SK-N-SH treated with all-trans-retinoic acid at 6 μM for 48 hours (cell line): ENCODE measurements around the gene LRRC66.

Experiments
- ATAC-seq: fragments of 200-7000 bp; cut with Tn5 transposase; 3 replicates; pipeline ENCODE4 v1.9.1; 2020; ENCODE audit warnings: mild to moderate bottlenecking, moderate library complexity
- ARNTL ChIP-seq: fragments of 450-650 bp; formaldehyde crosslinking; IDR thresholded peaks from 2 replicates; pipeline ENCODE4 v1.5.0; 2020; ENCODE audit warnings: low read depth, mild to moderate bottlenecking, moderate library complexity, borderline replicate concordance
- BACH2 ChIP-seq: fragments of 250-450 bp; sonication (Bioruptor Pico); IDR thresholded peaks from 2 replicates; pipeline ENCODE4 v1.9.0; 2021; ENCODE audit warnings: mild to moderate bottlenecking, borderline replicate concordance
- CSDC2 ChIP-seq: fragments of 250-450 bp; sonication (Bioruptor Pico); IDR thresholded peaks from 2 replicates; pipeline ENCODE4 v1.5.0; 2020; ENCODE audit warnings: mild to moderate bottlenecking, moderate library complexity
- CSRNP3 ChIP-seq: fragments of 250-450 bp; sonication (Bioruptor Pico); IDR thresholded peaks from 2 replicates; pipeline ENCODE4 v1.5.1; 2021; ENCODE audit warnings: mild to moderate bottlenecking, moderate library complexity
- ISL1 ChIP-seq: fragments of 250-450 bp; sonication (Bioruptor Pico); IDR thresholded peaks from 2 replicates; pipeline ENCODE4 v2.1.2; 2022; ENCODE audit warnings: mild to moderate bottlenecking, moderate library complexity
- OSR1 ChIP-seq: fragments of 250-450 bp; sonication (Bioruptor Pico); IDR thresholded peaks from 2 replicates; pipeline ENCODE4 v1.8.0; 2022; ENCODE audit warnings: moderate library complexity, mild to moderate bottlenecking, inconsistent platforms
- POU6F1 ChIP-seq: fragments of 250-450 bp; sonication (Bioruptor Pico); IDR thresholded peaks from 2 replicates; pipeline ENCODE4 v1.8.0; 2021; ENCODE audit warnings: low read depth, mild to moderate bottlenecking, moderate library complexity, borderline replicate concordance
- PPARA ChIP-seq: fragments of 250-450 bp; sonication (Bioruptor Pico); IDR thresholded peaks from 2 replicates; pipeline ENCODE4 v1.5.0; 2020; ENCODE audit warnings: mild to moderate bottlenecking, borderline replicate concordance
- RARB ChIP-seq: fragments of 250-450 bp; sonication (Bioruptor Pico); IDR thresholded peaks from 2 replicates; pipeline ENCODE4 v1.8.0; 2021; ENCODE audit warnings: mild to moderate bottlenecking, moderate library complexity
- SNAI2 ChIP-seq: fragments of 250-450 bp; sonication (Bioruptor Pico); IDR thresholded peaks from 2 replicates; pipeline ENCODE4 v1.5.0; 2020; ENCODE audit warnings: mild to moderate bottlenecking, moderate library complexity
- TCF4 ChIP-seq: fragments of 250-450 bp; sonication (Bioruptor Pico); IDR thresholded peaks from 2 replicates; pipeline ENCODE4 v1.8.0; 2021; ENCODE audit warnings: mild to moderate bottlenecking, moderate library complexity, borderline replicate concordance
- TOX ChIP-seq: fragments of 250-450 bp; sonication (Bioruptor Pico); IDR thresholded peaks from 2 replicates; pipeline ENCODE4 v1.8.0; 2021; ENCODE audit warnings: mild to moderate bottlenecking, moderate library complexity, borderline replicate concordance
- TSHZ2 ChIP-seq: fragments of 250-450 bp; sonication (Bioruptor Pico); IDR thresholded peaks from 2 replicates; pipeline ENCODE4 v1.5.0; 2020; ENCODE audit warnings: mild to moderate bottlenecking, moderate library complexity
- ZFP3 ChIP-seq: fragments of 250-450 bp; sonication (Bioruptor Pico); IDR thresholded peaks from 2 replicates; pipeline ENCODE4 v1.5.0; 2020; ENCODE audit warnings: mild to moderate bottlenecking, moderate library complexity
- ZFP30 ChIP-seq: fragments of 450-650 bp; formaldehyde crosslinking; IDR thresholded peaks from 2 replicates; pipeline ENCODE4 v1.5.0; 2022; ENCODE audit warnings: mild to moderate bottlenecking, moderate library complexity
- ZNF565 ChIP-seq: fragments of 450-650 bp; formaldehyde crosslinking; conservative IDR thresholded peaks from 2 replicates; pipeline ENCODE4 v1.5.0; 2020; ENCODE audit warnings: low read depth, mild to moderate bottlenecking, moderate library complexity
- ZNF70 ChIP-seq: fragments of 450-650 bp; formaldehyde crosslinking; IDR thresholded peaks from 2 replicates; pipeline ENCODE4 v1.5.0; 2020; ENCODE audit warnings: mild to moderate bottlenecking, moderate library complexity
- ZNF8 ChIP-seq: fragments of 450-650 bp; formaldehyde crosslinking; IDR thresholded peaks from 2 replicates; pipeline ENCODE4 v1.5.0; 2020; ENCODE audit warnings: mild to moderate bottlenecking, moderate library complexity
- TF ChIP-seq, protein P1 (sequence below): fragments of 250-450 bp; sonication (Bioruptor Pico); IDR thresholded peaks from 2 replicates; pipeline ENCODE4 v1.8.0; 2020; ENCODE audit warnings: mild to moderate bottlenecking, moderate library complexity, borderline replicate concordance

The LRRC66 gene

GRCh38 chr4:52010986-52011385 is 9.2 kb downstream of the LRRC66 start (continued):
- TF ChIP-seq TSHZ2 (no peak), ZNF8 (no peak)

- TF ChIP-seq POU6F1 (CRISPR knock-in tag) (no peak), ZFP3 (CRISPR knock-in tag) (no peak), ARNTL (CRISPR knock-in tag) (no peak), ISL1 (CRISPR knock-in tag) (no peak), ZNF565 (CRISPR knock-in tag) (no peak), TSHZ2 (no peak), OSR1 (CRISPR knock-in tag) (no peak), BACH2 (CRISPR knock-in tag) (no peak), CSDC2 (CRISPR knock-in tag) (no peak), SNAI2 (CRISPR knock-in tag) (no peak), CSRNP3 (CRISPR knock-in tag) (no peak), TCF4 (CRISPR knock-in tag) (no peak), RARB (CRISPR knock-in tag) (no peak), ZFP30 (CRISPR knock-in tag) (no peak), PPARA (CRISPR knock-in tag) (no peak), ZNF8 (no peak), ZNF70 (CRISPR knock-in tag) (no peak)
- TF ChIP-seq, protein P1, sequence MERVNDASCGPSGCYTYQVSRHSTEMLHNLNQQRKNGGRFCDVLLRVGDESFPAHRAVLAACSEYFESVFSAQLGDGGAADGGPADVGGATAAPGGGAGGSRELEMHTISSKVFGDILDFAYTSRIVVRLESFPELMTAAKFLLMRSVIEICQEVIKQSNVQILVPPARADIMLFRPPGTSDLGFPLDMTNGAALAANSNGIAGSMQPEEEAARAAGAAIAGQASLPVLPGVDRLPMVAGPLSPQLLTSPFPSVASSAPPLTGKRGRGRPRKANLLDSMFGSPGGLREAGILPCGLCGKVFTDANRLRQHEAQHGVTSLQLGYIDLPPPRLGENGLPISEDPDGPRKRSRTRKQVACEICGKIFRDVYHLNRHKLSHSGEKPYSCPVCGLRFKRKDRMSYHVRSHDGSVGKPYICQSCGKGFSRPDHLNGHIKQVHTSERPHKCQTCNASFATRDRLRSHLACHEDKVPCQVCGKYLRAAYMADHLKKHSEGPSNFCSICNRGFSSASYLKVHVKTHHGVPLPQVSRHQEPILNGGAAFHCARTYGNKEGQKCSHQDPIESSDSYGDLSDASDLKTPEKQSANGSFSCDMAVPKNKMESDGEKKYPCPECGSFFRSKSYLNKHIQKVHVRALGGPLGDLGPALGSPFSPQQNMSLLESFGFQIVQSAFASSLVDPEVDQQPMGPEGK, result no peak
- ATAC-seq, result no peak
Measured at GRCh38 chr4:52006887-52007286, 13.3 kb downstream of the LRRC66 start.

DNA sequence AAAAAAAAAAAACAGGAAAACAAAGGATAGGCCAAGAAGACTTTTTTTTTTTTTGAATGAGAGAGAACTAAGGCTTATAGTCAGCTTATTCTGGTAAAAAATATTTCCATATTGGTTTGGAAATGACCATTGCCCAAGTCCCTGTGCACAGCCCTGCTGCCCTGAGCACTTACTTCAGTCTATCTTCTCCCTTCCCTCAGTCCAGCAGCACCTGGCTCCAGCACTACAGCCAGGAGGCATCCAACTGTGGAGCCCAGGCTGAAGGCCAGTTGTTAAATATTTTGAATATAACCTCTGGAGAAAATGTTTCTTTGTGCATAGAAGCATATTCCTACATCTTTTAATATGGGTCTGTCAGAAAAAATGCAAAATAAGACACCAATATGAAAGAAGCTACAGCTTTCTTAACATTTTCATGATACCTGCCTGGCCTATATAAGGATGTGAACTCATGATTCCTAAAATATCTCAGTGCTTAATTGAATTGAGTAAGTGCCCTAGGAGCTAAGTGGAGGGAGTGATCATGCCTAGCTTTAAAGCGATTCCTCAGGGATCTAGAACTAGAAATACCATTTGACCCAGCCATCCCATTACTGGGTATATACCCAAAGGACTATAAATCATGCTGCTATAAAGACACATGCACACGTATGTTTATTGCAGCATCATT is 14.4 kb downstream of the LRRC66 start:
- no peak for ATAC-seq

More for the DNA sequence above, 14.4 kb downstream of the LRRC66 start:
- no peak for TF ChIP-seq TOX
- no peak for TF ChIP-seq RARB (CRISPR knock-in tag)
- TF ChIP-seq PPARA (CRISPR knock-in tag), result no peak
- TF ChIP-seq OSR1 (CRISPR knock-in tag), result no peak
- no peak for TF ChIP-seq CSRNP3 (CRISPR knock-in tag)
- no peak for TF ChIP-seq SNAI2 (CRISPR knock-in tag)
